HepG2 (cell line): Measurements from ENCODE around the gene SLCO4A1. TPM values are rescaled to one million over a fixed set of nuclear protein-coding genes. Genes with fewer than 3 reads are reported as not detected.

Experiments used
- EHMT2 ChIP-seq: fragments of 200-600 bp; sonication (generic); IDR thresholded peaks from 2 replicates; pipeline ENCODE4 v1.7.0; 2017; ENCODE audit warnings: antibody characterized with exemption, low read depth, low read length, borderline replicate concordance
- FIP1L1 ChIP-seq: fragments of 200-400 bp; formaldehyde crosslinking; IDR thresholded peaks from 2 replicates; pipeline ENCODE4 v1.6.1; 2018; ENCODE audit warnings: low read depth, mild to moderate bottlenecking, low read length, moderate library complexity, borderline replicate concordance; ENCODE audit not compliant: insufficient read depth
- GTF2F1 ChIP-seq: fragments of 150-350 bp; IDR thresholded peaks from 2 replicates; pipeline ENCODE4 v1.6.1; 2014; ENCODE audit warnings: low read length
- NFKBIZ ChIP-seq: IDR thresholded peaks from 2 replicates; pipeline ENCODE4 v1.6.1; 2018; ENCODE audit warnings: missing genetic modification reagents, missing compliant biosample characterization
- NR3C1 ChIP-seq: sonication (generic); formaldehyde crosslinking; IDR thresholded peaks from 2 replicates; pipeline ENCODE4 v1.4.0; 2020; ENCODE audit warnings: missing genetic modification reagents
- ZBTB46 ChIP-seq: sonication (generic); formaldehyde crosslinking; IDR thresholded peaks from 2 replicates; pipeline ENCODE4 v1.4.0; 2020; ENCODE audit warnings: mild to moderate bottlenecking, missing genetic modification reagents, borderline replicate concordance
- ZFP1 ChIP-seq: IDR thresholded peaks from 2 replicates; pipeline ENCODE4 v1.6.1; 2016
- ZFP37 ChIP-seq: sonication (generic); formaldehyde crosslinking; IDR thresholded peaks from 2 replicates; pipeline ENCODE4 v1.4.0; 2020; ENCODE audit warnings: missing genetic modification reagents, borderline replicate concordance
- ZNF160 ChIP-seq: sonication (generic); formaldehyde crosslinking; IDR thresholded peaks from 2 replicates; pipeline ENCODE4 v1.8.0; 2022; ENCODE audit warnings: mild to moderate bottlenecking, inconsistent platforms, missing genetic modification reagents
- polyA plus RNA-seq, 8 experiments: library from polyadenylated mRNA; depleted of rRNA in 3 of 8; stranded (reverse) in 7 of 8; unstranded in 1 of 8; fragments of >200 nt; fragmentation: Illumina TruSeq in 4 of 8; extraction: Trizol in 4 of 8; gene quantifications; 2 replicates each; pipeline versions ENCODE4 v1.2.1 to v1.2.3, GENCODE V29; 2011 to 2016; ENCODE audit warnings: low read depth in 4 of 8, missing spikeins in 1 of 8, mixed read lengths in 1 of 8; ENCODE audit not compliant: insufficient read depth in 1 of 8
- total RNA-seq, 5 experiments: library from RNA; depleted of rRNA; stranded (reverse); fragments of >200 nt; fragmentation: Illumina TruSeq; extraction: Trizol; gene quantifications; 2 replicates each; pipeline ENCODE4 v1.2.3, GENCODE V29; 2016; ENCODE audit warnings: low read depth in 1 of 5
- TF ChIP-seq, protein P1 (sequence below): sonication (generic); formaldehyde crosslinking; IDR thresholded peaks from 2 replicates; pipeline ENCODE4 v1.5.0; 2020; ENCODE audit warnings: mild to moderate bottlenecking, missing genetic modification reagents, borderline replicate concordance
- TF ChIP-seq, protein P2 (sequence below): sonication (generic); formaldehyde crosslinking; IDR thresholded peaks from 2 replicates; pipeline ENCODE4 v1.5.0; 2020; ENCODE audit warnings: mild to moderate bottlenecking, missing genetic modification reagents, borderline replicate concordance
- TF ChIP-seq, protein P3 (sequence below): sonication (generic); formaldehyde crosslinking; conservative IDR thresholded peaks from 2 replicates; pipeline ENCODE4 v1.8.0; 2022; ENCODE audit warnings: mild to moderate bottlenecking, moderate library complexity, missing genetic modification reagents

Gene SLCO4A1
- total and polyA plus RNA-seq, 2 of the 13 experiments (the other 11 are each of a cell fraction or from before 2014, with no cell fraction given): 55.5 to 112 TPM

GRCh38 chr20:62666736-62667529 lies 24.6 kb downstream of the SLCO4A1 start (continued):
- TF ChIP-seq EHMT2 (peak; percentile 62; the same call in 1 of the 2 replicates), NFKBIZ (CRISPR knock-in tag) (peak; percentile 83; the same call in 1 of the 2 replicates), ZNF160 (CRISPR knock-in tag) (0 out of 2 replicates have a peak, but pooled peaks have one; percentile 46), ZFP1 (peak; percentile 71; the same call in 1 of the 2 replicates), NR3C1 (CRISPR knock-in tag) (no peak), FIP1L1 (0 out of 2 replicates have a peak, but pooled peaks have one; percentile 40), ZBTB46 (no peak; the same call in 1 of the 2 replicates), GTF2F1 (no peak), ZFP37 (CRISPR knock-in tag) (peak; percentile 20; the same call in 1 of the 2 replicates)
- TF ChIP-seq, protein P1, sequence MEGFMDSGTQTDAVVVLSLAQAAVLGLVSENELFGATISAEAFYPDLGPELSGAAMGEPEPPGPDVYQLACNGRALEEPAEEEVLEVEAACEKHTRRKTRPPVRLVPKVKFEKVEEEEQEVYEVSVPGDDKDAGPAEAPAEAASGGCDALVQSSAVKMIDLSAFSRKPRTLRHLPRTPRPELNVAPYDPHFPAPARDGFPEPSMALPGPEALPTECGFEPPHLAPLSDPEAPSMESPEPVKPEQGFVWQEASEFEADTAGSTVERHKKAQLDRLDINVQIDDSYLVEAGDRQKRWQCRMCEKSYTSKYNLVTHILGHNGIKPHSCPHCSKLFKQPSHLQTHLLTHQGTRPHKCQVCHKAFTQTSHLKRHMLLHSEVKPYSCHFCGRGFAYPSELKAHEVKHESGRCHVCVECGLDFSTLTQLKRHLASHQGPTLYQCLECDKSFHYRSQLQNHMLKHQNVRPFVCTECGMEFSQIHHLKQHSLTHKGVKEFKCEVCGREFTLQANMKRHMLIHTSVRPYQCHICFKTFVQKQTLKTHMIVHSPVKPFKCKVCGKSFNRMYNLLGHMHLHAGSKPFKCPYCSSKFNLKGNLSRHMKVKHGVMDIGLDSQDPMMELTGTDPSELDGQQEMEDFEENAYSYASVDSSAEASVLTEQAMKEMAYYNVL: peak; percentile 97
- TF ChIP-seq, protein P2, sequence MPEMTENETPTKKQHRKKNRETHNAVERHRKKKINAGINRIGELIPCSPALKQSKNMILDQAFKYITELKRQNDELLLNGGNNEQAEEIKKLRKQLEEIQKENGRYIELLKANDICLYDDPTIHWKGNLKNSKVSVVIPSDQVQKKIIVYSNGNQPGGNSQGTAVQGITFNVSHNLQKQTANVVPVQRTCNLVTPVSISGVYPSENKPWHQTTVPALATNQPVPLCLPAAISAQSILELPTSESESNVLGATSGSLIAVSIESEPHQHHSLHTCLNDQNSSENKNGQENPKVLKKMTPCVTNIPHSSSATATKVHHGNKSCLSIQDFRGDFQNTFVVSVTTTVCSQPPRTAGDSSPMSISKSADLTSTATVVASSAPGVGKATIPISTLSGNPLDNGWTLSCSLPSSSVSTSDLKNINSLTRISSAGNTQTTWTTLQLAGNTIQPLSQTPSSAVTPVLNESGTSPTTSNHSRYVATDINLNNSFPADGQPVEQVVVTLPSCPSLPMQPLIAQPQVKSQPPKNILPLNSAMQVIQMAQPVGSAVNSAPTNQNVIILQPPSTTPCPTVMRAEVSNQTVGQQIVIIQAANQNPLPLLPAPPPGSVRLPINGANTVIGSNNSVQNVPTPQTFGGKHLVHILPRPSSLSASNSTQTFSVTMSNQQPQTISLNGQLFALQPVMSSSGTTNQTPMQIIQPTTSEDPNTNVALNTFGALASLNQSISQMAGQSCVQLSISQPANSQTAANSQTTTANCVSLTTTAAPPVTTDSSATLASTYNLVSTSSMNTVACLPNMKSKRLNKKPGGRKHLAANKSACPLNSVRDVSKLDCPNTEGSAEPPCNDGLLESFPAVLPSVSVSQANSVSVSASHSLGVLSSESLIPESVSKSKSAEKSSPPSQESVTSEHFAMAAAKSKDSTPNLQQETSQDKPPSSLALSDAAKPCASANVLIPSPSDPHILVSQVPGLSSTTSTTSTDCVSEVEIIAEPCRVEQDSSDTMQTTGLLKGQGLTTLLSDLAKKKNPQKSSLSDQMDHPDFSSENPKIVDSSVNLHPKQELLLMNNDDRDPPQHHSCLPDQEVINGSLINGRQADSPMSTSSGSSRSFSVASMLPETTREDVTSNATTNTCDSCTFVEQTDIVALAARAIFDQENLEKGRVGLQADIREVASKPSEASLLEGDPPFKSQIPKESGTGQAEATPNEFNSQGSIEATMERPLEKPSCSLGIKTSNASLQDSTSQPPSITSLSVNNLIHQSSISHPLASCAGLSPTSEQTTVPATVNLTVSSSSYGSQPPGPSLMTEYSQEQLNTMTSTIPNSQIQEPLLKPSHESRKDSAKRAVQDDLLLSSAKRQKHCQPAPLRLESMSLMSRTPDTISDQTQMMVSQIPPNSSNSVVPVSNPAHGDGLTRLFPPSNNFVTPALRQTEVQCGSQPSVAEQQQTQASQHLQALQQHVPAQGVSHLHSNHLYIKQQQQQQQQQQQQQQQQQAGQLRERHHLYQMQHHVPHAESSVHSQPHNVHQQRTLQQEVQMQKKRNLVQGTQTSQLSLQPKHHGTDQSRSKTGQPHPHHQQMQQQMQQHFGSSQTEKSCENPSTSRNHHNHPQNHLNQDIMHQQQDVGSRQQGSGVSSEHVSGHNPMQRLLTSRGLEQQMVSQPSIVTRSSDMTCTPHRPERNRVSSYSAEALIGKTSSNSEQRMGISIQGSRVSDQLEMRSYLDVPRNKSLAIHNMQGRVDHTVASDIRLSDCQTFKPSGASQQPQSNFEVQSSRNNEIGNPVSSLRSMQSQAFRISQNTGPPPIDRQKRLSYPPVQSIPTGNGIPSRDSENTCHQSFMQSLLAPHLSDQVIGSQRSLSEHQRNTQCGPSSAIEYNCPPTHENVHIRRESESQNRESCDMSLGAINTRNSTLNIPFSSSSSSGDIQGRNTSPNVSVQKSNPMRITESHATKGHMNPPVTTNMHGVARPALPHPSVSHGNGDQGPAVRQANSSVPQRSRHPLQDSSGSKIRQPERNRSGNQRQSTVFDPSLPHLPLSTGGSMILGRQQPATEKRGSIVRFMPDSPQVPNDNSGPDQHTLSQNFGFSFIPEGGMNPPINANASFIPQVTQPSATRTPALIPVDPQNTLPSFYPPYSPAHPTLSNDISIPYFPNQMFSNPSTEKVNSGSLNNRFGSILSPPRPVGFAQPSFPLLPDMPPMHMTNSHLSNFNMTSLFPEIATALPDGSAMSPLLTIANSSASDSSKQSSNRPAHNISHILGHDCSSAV: no peak
- TF ChIP-seq, protein P3, sequence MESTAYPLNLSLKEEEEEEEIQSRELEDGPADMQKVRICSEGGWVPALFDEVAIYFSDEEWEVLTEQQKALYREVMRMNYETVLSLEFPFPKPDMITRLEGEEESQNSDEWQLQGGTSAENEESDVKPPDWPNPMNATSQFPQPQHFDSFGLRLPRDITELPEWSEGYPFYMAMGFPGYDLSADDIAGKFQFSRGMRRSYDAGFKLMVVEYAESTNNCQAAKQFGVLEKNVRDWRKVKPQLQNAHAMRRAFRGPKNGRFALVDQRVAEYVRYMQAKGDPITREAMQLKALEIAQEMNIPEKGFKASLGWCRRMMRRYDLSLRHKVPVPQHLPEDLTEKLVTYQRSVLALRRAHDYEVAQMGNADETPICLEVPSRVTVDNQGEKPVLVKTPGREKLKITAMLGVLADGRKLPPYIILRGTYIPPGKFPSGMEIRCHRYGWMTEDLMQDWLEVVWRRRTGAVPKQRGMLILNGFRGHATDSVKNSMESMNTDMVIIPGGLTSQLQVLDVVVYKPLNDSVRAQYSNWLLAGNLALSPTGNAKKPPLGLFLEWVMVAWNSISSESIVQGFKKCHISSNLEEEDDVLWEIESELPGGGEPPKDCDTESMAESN (CRISPR knock-in tag): no peak; the same call in none of the 2 replicates
